Measurements from ENCODE around the gene GPR143.

- no peak for TF ChIP-seq CTCF (IDR thresholded peaks at IDR 0.05; ENCODE audit: low read depth, low read length)
- no peak for TF ChIP-seq POLR2A (IDR thresholded peaks at IDR 0.05; ENCODE audit: extremely low read depth, insufficient read length)
Measured at GRCh38 chrX:9676738-9677097, 88.9 kb downstream of the GPR143 start.

Measured in NB4 (cell line).